GM21360 (cell line): ENCODE measurements around the gene RPP30.
A peak's percentile ranks its signal among the peaks of the same experiment; 100 is the strongest.
"Not testable (repeated sequence)": the region's sequence is repeated elsewhere in the genome, so short reads cannot be mapped to it uniquely, and the experiment has no call there.

ENCODE experiments used
- ATAC-seq: cut with Tn5 transposase; IDR thresholded peaks from one replicate; pipeline ENCODE4 v1.9.1; 2021; ENCODE audit warnings: mild to moderate bottlenecking, moderate library complexity; ENCODE audit not compliant: unreplicated experiment

RPP30 gene

DNA sequence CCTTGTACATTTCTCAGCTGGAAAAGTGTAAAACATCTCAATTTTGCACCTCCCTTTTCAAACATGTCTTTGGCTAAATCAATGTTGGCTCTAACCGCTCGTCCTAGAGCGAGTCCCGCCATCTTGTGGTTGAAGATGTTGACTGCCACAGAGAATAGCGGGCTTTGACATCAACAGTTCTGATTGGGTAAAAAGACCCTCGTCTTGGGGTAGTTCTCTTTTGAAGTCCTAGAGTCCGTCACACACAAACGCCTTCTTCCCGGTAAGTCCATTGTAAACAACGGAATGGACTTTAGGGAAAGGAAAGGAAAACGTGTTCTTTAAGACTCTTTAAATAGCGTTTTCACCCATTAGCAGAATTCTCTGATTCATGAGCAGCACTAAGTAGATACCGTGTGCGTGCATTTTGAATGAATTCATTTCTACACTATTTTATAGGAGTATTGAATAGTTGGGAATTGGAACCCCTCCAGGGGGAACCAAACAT lies 452 bp upstream of the RPP30 start:
- ATAC-seq, result peak; percentile 58

DNA sequence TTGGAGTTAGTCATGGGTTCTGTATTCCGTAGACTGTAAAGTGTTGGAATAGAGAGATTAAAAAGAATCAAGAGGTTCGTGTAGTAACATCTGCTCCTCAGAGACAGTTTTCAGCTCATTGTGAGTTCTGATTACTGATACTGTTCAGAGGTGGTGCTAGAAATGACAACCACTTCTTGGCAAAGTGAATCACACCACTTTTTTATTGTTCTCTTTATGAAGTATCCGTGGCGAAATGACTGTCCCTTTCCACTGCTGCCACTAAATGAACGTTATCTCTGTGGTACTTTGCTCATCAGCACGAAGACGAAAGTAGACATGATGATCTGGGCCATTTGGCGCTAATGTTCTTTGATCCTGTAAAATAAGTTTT lies 860 bp downstream of the RPP30 start:
- ATAC-seq, result no peak

- ATAC-seq, result no peak
These were observed 7.3 kb downstream of the RPP30 start for GRCh38 chr10:90879062-90879461.

GRCh38 chr10:90880059-90880719 lies 8.4 kb downstream of the RPP30 start:
- not testable (repeated sequence) for ATAC-seq

GRCh38 chr10:90884431-90884830 lies 12.7 kb downstream of the RPP30 start:
- ATAC-seq, result no peak

DNA sequence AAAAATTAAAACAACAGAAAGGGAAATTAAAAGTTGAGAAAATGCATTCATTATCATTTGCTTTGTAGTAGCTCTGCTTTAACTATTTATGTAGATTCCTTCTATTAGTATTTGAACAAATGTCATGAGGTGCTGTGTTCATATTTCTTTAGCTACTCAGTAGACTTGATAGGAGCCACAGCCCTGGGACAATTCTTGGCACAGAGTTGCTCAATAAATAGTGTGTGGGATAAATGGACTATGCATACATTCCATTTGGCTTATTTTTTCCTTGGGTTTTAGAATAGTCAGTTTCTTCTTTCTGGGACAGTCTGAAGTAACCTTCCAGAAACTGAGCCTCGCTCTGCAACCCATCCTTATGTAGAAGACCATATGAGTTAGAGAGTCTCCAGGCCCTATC lies 13.4 kb downstream of the RPP30 start:
- no peak for ATAC-seq

- no peak for ATAC-seq
These were observed 15.8 kb downstream of the RPP30 start for GRCh38 chr10:90887555-90887954.

- no peak for ATAC-seq
These were observed 16.6 kb downstream of the RPP30 start for GRCh38 chr10:90888387-90888786.

DNA sequence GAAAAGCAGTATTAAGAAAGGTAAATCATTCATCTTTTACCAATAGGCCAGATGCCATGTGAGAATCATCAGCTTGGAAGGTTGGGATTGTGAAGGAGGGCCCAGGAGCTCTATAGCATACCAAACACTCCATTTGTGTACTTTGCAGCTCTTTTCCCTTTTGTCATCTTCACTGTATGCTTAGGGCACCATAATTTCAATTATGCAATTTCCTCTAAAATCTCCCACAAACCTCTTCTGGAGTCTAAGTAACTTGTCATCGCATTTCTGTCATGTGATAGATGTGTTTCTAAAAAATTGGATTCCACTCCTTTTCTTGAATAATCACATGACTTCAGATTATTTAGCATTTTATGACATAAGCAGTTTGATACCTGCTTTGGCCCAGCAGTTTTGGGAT lies 17.9 kb downstream of the RPP30 start:
- ATAC-seq, result no peak

DNA sequence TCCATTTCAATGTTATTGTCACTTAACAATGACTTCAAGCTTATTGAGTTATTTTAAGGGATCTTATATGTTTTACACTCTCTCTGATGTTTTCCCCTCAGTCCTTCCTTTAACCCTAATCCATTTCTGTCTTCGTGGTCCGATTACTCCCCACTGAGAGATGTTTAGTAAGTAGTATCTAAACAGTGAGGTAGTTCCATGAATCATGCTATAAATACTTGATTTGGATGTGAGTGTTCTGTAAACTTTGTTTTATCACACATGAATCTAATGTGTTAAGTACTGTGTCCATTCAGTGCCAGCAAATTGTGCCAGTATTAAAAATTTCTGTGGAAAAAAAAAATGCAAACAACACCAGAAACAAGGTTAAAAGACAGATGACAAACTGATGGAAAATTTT lies 18.6 kb downstream of the RPP30 start:
- ATAC-seq, result no peak

- no peak for ATAC-seq
These were observed 21.4 kb downstream of the RPP30 start for GRCh38 chr10:90893190-90893589.

GRCh38 chr10:90896916-90897315 lies 25.1 kb downstream of the RPP30 start:
- not testable (repeated sequence) for ATAC-seq

- ATAC-seq, result no peak
These were observed 34.2 kb downstream of the RPP30 start for GRCh38 chr10:90905925-90906324.

DNA sequence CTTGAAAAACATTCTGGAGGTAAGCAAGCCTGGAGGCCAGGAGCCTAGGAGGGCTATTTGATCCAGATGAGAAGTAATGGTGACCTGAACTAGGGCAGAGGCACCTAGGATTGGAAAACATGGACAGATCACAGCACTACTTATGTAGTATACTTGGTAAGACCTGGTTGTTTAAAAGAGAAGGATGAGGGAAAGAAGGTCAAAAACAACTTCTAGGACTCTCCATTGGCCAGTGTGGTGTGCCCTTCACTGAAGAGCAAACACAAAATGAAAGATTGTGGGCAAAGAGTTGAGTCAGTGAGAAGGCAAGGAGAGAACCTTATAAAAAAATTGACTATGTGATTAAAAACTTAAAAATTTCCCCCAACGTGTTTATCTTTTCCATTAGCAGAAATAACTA lies 34.8 kb downstream of the RPP30 start:
- ATAC-seq, result no peak

DNA sequence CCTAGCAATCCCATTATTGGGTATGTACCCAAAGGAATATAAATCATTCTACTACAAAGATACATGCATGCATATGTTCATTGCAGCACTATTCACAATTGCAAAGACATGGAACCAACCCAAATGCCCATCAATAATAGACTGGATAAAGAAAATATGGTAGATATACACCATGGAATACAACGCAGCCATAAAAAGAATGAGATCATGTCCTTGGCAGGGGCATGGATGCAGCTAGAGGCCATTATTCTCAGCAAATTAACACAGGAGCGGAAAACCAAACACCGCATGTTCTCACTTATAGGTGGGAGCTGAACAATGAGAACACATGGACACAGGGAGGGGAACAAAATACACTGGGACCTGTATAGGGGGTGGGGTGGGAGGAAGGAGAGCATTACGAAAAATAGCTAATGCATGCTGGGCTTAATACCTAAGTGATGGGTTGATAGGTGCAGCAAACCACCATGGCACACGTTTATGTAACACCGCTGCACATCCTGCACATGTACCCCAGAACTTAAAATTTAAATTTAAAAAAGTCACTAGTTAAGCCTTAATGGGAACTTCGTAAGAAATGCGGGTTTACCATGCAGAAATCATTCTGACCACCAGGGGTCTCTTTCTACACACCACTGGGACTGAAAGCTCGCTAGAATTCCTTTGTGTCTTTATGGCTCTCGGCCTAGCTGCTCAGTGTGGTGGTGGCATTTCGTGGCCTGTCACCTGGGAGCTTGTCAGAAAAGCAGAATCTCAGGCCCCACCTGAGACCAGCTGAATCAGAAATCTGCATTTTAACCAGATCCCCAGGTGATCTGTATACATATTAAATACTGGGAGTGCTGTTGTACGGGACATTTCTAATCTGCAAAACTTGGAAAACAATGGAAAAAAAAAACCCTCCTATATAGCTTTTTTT lies 39.6 kb downstream of the RPP30 start:
- peak; percentile 75 for ATAC-seq

DNA sequence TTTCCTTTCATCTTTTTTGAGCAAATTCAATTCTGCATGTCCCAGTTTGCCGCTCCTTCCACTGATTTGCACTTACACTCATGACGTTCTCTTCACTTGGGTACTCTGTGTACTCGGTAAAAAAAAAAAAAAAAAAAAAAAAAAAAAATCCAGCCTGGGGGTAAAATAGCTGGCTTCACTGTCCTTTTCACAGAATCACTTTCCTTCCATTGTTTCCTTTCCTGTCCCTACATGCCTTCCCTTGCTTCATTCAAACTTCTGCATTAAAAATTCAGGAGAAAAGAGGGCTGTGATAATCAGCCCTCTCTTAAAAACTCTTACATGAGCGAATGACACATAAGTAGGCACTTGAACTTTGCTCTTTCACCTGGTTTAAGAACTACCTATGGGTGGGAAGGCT lies 40.4 kb downstream of the RPP30 start:
- ATAC-seq, result no peak

DNA sequence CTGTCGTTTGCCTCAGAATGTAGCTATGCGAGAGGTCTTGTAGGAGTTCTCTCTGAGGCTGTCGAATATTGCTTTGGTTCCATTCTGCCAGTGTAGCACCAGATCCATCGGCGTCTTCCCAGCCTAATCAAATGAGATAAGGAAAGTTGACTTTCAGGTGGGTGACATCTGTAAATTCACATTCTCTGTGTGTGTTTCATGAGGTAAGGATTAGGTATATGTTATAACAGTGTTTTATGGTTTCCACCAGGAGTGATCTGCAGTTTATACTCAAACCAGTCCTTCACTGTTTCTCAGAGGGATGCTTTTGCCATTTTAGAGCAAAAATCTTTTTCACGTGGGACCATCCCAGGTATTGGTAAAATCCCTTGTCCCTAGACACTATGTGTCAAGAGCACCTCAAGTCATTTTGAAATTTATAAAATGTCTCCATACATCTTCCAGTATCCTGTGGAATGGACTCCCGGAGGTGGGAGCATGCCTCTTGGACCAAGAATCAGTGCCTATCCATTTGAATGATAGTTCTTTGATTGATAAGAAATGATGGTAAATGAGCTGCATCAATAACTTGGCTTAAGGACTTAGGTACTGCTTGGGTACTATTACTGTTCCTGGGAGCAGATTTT lies 41.2 kb downstream of the RPP30 start:
- no peak for ATAC-seq

- ATAC-seq, result no peak
These were observed 42.1 kb downstream of the RPP30 start for GRCh38 chr10:90913774-90914420.

DNA sequence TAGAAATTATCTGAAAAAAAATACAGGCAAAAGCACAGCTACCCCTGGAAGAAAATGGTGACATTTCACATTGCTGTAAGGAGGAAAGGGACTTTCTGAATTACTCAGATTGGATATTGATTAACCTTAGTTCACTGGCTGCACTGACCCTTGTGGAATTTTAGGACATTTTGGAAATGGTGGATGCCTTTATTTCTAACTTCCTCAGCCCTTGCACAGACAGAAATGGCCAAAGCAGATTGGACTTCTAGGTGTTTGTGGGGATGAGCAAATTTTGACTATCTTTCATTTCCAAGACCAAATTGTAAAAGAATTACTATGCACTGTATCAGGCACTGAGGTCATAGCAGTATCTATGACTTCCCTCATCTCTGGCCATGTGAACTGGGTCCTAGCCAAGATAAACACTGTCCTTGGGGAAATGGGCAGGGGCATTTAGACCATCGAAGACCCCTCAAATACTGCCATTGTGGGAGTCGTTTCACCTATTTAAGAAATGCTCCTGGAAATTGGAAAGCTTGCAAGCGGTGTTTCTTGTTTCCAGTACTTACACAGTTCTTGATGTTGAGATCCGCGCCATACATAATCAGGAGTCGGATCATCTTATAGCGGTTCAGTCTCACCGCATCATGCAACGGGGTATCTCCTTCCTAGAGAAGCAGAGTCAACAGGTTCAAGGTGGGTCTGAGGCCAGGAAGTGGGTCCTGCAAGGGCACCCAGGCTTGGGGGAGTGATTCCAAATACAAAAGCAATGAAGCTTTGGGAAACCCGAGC lies 43.4 kb downstream of the RPP30 start:
- no peak for ATAC-seq

DNA sequence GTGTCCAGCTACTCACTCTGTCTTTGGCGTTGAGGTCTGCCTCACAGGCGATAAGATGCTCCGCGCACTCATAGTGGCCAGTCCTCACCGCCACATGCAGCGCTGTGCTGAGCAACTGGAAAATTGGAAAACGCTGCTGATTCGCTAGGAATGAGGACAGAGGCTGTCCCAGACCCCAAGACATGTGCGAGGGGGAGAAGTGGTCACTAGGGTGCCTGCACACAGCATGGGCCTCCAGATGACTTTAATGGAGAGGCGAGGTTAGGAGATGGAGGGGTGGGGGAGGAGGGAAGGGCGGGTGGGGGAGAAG lies 43.9 kb downstream of the RPP30 start:
- ATAC-seq, result no peak
